ENCODE measurements around the gene HM13.

Gene HM13

GRCh38 chr20:31615416-31615815 lies 101.2 kb downstream of the HM13 start:
- no peak for DNase-seq

- DNase-seq = no peak
Measured at GRCh38 chr20:31617432-31618104, 103.3 kb downstream of the HM13 start.
